PC-3 (cell line): ENCODE data around the gene KRTAP12-3.

Source experiments
- CTCF ChIP-seq: fragments of 300-600 bp; sonication (generic); conservative IDR thresholded peaks from 2 replicates; pipeline ENCODE4 v1.5.1; 2017; ENCODE audit warnings: antibody characterized with exemption, low read depth, mild to moderate bottlenecking, low read length
- EZH2 ChIP-seq: fragments of 300-600 bp; sonication (generic); IDR thresholded peaks from one replicate; pipeline ENCODE4 v1.6.1; 2017; ENCODE audit warnings: antibody characterized with exemption, mild to moderate bottlenecking, low read length; ENCODE audit not compliant: unreplicated experiment
- EZH2phosphoT487 ChIP-seq: fragments of 300-600 bp; sonication (generic); IDR thresholded peaks from 2 replicates; pipeline ENCODE4 v1.6.1; 2018; ENCODE audit warnings: mild to moderate bottlenecking, antibody characterized with exemption, low read length, borderline replicate concordance

- TF ChIP-seq CTCF, result no peak
- no peak for TF ChIP-seq EZH2
- no peak for TF ChIP-seq EZH2phosphoT487
These were observed 37.0 kb downstream of the KRTAP12-3 start for GRCh38 chr21:44694776-44695175.
